Karpas-422 (cell line): Measurements from ENCODE around the gene IL17RD. TPM values are rescaled to one million over a fixed set of nuclear protein-coding genes. Genes with fewer than 3 reads are reported as not detected.

Experiments used
- DNase-seq: peaks from one replicate; pipeline ENCODE4 v3.0.0-alpha.2; 2015
- H2AFZ ChIP-seq: fragments of 200-600 bp; sonication (generic); 2 replicates; pipeline ENCODE4 v1.6.1; 2014; ENCODE audit warnings: antibody characterized with exemption, low read length, mixed read lengths
- H3K27ac ChIP-seq: fragments of 200-600 bp; sonication (generic); 2 replicates; pipeline ENCODE4 v1.5.1; 2014; ENCODE audit warnings: mild to moderate bottlenecking, low read length, moderate library complexity
- H3K27me3 ChIP-seq: fragments of 200-600 bp; sonication (generic); 2 replicates; pipeline ENCODE4 v1.6.1; 2014; ENCODE audit warnings: low read length, mixed read lengths
- H3K36me3 ChIP-seq: fragments of 200-600 bp; sonication (generic); 2 replicates; pipeline ENCODE4 v1.6.1; 2014; ENCODE audit warnings: low read length, mixed read lengths; ENCODE audit not compliant: insufficient read depth
- H3K4me1 ChIP-seq: fragments of 200-600 bp; sonication (generic); 2 replicates; pipeline ENCODE4 v1.6.1; 2014; ENCODE audit warnings: mild to moderate bottlenecking, low read length, mixed read lengths
- H3K4me2 ChIP-seq: fragments of 200-600 bp; sonication (generic); 2 replicates; pipeline ENCODE4 v1.6.1; 2014; ENCODE audit warnings: low read length, low read depth, mild to moderate bottlenecking; ENCODE audit not compliant: poor library complexity, severe bottlenecking
- H3K4me3 ChIP-seq: fragments of 200-600 bp; sonication (generic); 2 replicates; pipeline ENCODE4 v1.5.1; 2014; ENCODE audit warnings: mild to moderate bottlenecking, antibody characterized with exemption, low read length, mixed read lengths
- H3K79me2 ChIP-seq: fragments of 200-600 bp; sonication (generic); 2 replicates; pipeline ENCODE4 v1.6.1; 2014; ENCODE audit warnings: mild to moderate bottlenecking, low read length, mixed read lengths
- H3K9ac ChIP-seq: fragments of 200-600 bp; sonication (generic); 2 replicates; pipeline ENCODE4 v1.6.0; 2014; ENCODE audit warnings: low read length
- H3K9me2 ChIP-seq: fragments of 200-600 bp; sonication (generic), shearing (Covaris generic); replicated peaks from 2 replicates; pipeline ENCODE4 v1.6.0; 2014; ENCODE audit warnings: mild to moderate bottlenecking, low read length, moderate library complexity; ENCODE audit not compliant: insufficient read depth
- H3K9me3 ChIP-seq: fragments of 300-700, 200-600 bp; sonication (generic); 2 replicates; pipeline ENCODE4 v1.6.1; 2014; ENCODE audit warnings: low read length, mixed read lengths
- H4K20me1 ChIP-seq: fragments of 200-600 bp; sonication (generic); 2 replicates; pipeline ENCODE4 v1.6.1; 2014; ENCODE audit warnings: mild to moderate bottlenecking, antibody characterized with exemption, low read length, low read depth; ENCODE audit not compliant: insufficient read depth
- total RNA-seq: library from RNA; depleted of rRNA; stranded (reverse); fragments of >200 nt; shearing (Covaris generic); gene quantifications from 2 replicates; pipeline ENCODE4 v1.2.3, GENCODE V29; 2014; ENCODE audit warnings: low replicate concordance

IL17RD gene
- total RNA-seq, 1 experiment from 2014 or later: 1.2 TPM

- Histone ChIP-seq H3K27ac (no peak overlapping the region), H3K4me1 (peaks cover 18% of the 10 kb centered on the region), H4K20me1 (no peaks in the 10 kb centered on the region), H3K9ac (no peak overlapping the region), H3K27me3 (no peaks in the 10 kb centered on the region), H2AFZ (no peak overlapping the region), H3K9me3 (no peaks in the 10 kb centered on the region), H3K79me2 (no peaks in the 10 kb centered on the region), H3K36me3 (no peaks in the 10 kb centered on the region), H3K4me3 (no peak overlapping the region), H3K9me2 (no peaks in the 10 kb centered on the region), H3K4me2 (no peak overlapping the region)
- DNase-seq: no peak
These were observed 86.3 kb downstream of the IL17RD start for GRCh38 chr3:57078635-57079473.

GRCh38 chr3:57078344-57078634 lies 86.9 kb downstream of the IL17RD start:
- DNase-seq: no peak
- H3K4me3 ChIP-seq: no peak overlapping the region
- no peak overlapping the region for H3K27ac ChIP-seq
- H3K4me2 ChIP-seq: no peak overlapping the region
- H3K9me3 ChIP-seq: no peaks in the 10 kb centered on the region
- H3K27me3 ChIP-seq: no peaks in the 10 kb centered on the region
- no peak overlapping the region for H2AFZ ChIP-seq
- H3K9ac ChIP-seq: no peak overlapping the region
- H3K4me1 ChIP-seq: peaks cover 24% of the 10 kb centered on the region
- no peaks in the 10 kb centered on the region for H4K20me1 ChIP-seq
- H3K36me3 ChIP-seq: no peaks in the 10 kb centered on the region
- no peaks in the 10 kb centered on the region for H3K9me2 ChIP-seq
- H3K79me2 ChIP-seq: no peaks in the 10 kb centered on the region

- H3K79me2 ChIP-seq: no peaks in the 10 kb centered on the region
These were observed 87.4 kb downstream of the IL17RD start for GRCh38 chr3:57077630-57078343.

GRCh38 chr3:57076422-57076951 lies 88.7 kb downstream of the IL17RD start:
- no peak overlapping the region for H3K9ac ChIP-seq
- H3K27me3 ChIP-seq: no peaks in the 10 kb centered on the region
- no peak overlapping the region for H3K27ac ChIP-seq
- peaks cover 32% of the 10 kb centered on the region for H3K4me1 ChIP-seq
- H3K9me2 ChIP-seq: no peaks in the 10 kb centered on the region
- no peak for DNase-seq
- no peaks in the 10 kb centered on the region for H3K36me3 ChIP-seq
- no peaks in the 10 kb centered on the region for H3K79me2 ChIP-seq
- H3K4me3 ChIP-seq: no peak overlapping the region
- no peaks in the 10 kb centered on the region for H3K9me3 ChIP-seq
- no peaks in the 10 kb centered on the region for H4K20me1 ChIP-seq
- no peak overlapping the region for H3K4me2 ChIP-seq
- H2AFZ ChIP-seq: no peak overlapping the region

More at GRCh38 chr3:57077630-57078343, 87.4 kb downstream of the IL17RD start:
- Histone ChIP-seq H3K27me3 (no peaks in the 10 kb centered on the region), H3K4me3 (no peak overlapping the region), H3K9me2 (no peaks in the 10 kb centered on the region), H3K4me2 (no peak overlapping the region), H2AFZ (no peak overlapping the region), H3K27ac (no peak overlapping the region), H3K4me1 (peaks cover 25% of the 10 kb centered on the region), H3K36me3 (no peaks in the 10 kb centered on the region), H3K9me3 (no peaks in the 10 kb centered on the region), H4K20me1 (no peaks in the 10 kb centered on the region), H3K9ac (no peak overlapping the region)
- no peak for DNase-seq

- Histone ChIP-seq H3K4me2 (peak overlapping the region; percentile 37), H3K36me3 (no peaks in the 10 kb centered on the region; the same call in 1 of the 2 replicates), H3K4me1 (peaks cover 50% of the 10 kb centered on the region), H3K9me3 (no peaks in the 10 kb centered on the region), H2AFZ (no peak overlapping the region), H3K4me3 (no peak overlapping the region), H3K79me2 (no peaks in the 10 kb centered on the region), H3K9ac (no peak overlapping the region), H3K9me2 (no peaks in the 10 kb centered on the region), H3K27ac (no peak overlapping the region), H4K20me1 (no peaks in the 10 kb centered on the region), H3K27me3 (no peaks in the 10 kb centered on the region)
- no peak for DNase-seq
These were observed 91.0 kb downstream of the IL17RD start for GRCh38 chr3:57074135-57074534.

GRCh38 chr3:57073628-57074027 lies 91.5 kb downstream of the IL17RD start:
- Histone ChIP-seq H3K4me2 (no peak overlapping the region), H3K27me3 (no peaks in the 10 kb centered on the region), H3K4me3 (no peak overlapping the region), H3K9me3 (no peaks in the 10 kb centered on the region), H4K20me1 (no peaks in the 10 kb centered on the region), H3K79me2 (no peaks in the 10 kb centered on the region), H3K36me3 (no peaks in the 10 kb centered on the region; the same call in 1 of the 2 replicates), H3K27ac (no peak overlapping the region), H3K9me2 (no peaks in the 10 kb centered on the region), H3K9ac (no peak overlapping the region), H2AFZ (no peak overlapping the region), H3K4me1 (peaks cover 55% of the 10 kb centered on the region)
- DNase-seq: no peak

GRCh38 chr3:57069503-57069902 lies 95.7 kb downstream of the IL17RD start:
- H3K4me1 ChIP-seq: peaks cover 68% of the 10 kb centered on the region
- no peaks in the 10 kb centered on the region for H3K79me2 ChIP-seq
- peak overlapping the region; percentile 57 for H3K9ac ChIP-seq
- no peak overlapping the region for H2AFZ ChIP-seq
- no peaks in the 10 kb centered on the region for H3K9me3 ChIP-seq
- H3K36me3 ChIP-seq: no peaks in the 10 kb centered on the region; the same call in 1 of the 2 replicates
- no peak for DNase-seq
- H3K4me2 ChIP-seq: peak overlapping the region; percentile 65
- no peaks in the 10 kb centered on the region for H3K9me2 ChIP-seq
- H4K20me1 ChIP-seq: no peaks in the 10 kb centered on the region
- H3K27ac ChIP-seq: peak overlapping the region; percentile 89
- no peaks in the 10 kb centered on the region for H3K27me3 ChIP-seq
- no peak overlapping the region for H3K4me3 ChIP-seq

- Histone ChIP-seq H2AFZ (no peak overlapping the region), H3K4me1 (peaks cover 68% of the 10 kb centered on the region), H3K9me2 (no peaks in the 10 kb centered on the region), H3K9me3 (no peaks in the 10 kb centered on the region), H4K20me1 (no peaks in the 10 kb centered on the region), H3K79me2 (no peaks in the 10 kb centered on the region), H3K27ac (peak overlapping the region; percentile 96), H3K9ac (peak overlapping the region; percentile 57), H3K36me3 (no peaks in the 10 kb centered on the region; the same call in 1 of the 2 replicates), H3K4me2 (peak overlapping the region; percentile 65), H3K4me3 (peak overlapping the region; percentile 21), H3K27me3 (no peaks in the 10 kb centered on the region)
- peak; percentile 99 for DNase-seq
These were observed 96.6 kb downstream of the IL17RD start for GRCh38 chr3:57068437-57069089.
